Measurements from ENCODE around the gene CSK. TPM values are rescaled to one million over a fixed set of nuclear protein-coding genes. Genes with fewer than 3 reads are reported as not detected.

Gene CSK
- total RNA-seq, 2 donors from 2014 or later = 188 to 208 TPM

GRCh38 chr15:74804935-74805334 lies 23.1 kb downstream of the CSK start:
- DNase-seq (no peak), ATAC-seq (no peak)
- H3K4me1 Mint-ChIP-seq = peaks cover 38% of the 10 kb centered on the region
- H3K4me3 Mint-ChIP-seq = no peak overlapping the region
- peak overlapping the region; percentile 77 for H3K27ac Mint-ChIP-seq
- no peaks in the 10 kb centered on the region for H3K9me3 ChIP-seq (ENCODE audit: control insufficient read depth, low read length, poor library complexity, severe bottlenecking)
- peaks cover 5% of the 10 kb centered on the region for H3K36me3 Mint-ChIP-seq (ENCODE audit: low read depth)
- no peaks in the 10 kb centered on the region for H3K27me3 Mint-ChIP-seq

DNA sequence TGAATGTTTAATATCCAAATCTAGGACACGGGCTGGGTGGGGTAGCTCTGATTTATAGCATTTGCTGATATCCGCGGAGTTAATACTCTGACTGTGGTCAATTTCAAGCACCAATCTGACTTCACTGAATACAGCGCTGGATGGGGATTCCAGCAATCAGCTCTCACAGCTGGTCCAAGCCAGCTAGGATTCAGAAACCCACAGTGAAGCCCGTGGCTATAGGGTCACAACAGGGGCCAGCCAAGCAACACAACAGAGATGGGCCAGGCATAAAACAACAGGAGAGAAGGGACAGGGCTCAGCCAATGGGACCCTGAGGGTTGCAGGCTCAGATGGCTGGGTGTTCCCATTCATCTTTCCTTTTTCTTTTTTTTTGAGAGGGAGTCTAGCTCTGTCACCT lies 25.4 kb downstream of the CSK start:
- ATAC-seq (no peak), DNase-seq (no peak)
- H3K9me3 ChIP-seq (ENCODE audit: control insufficient read depth, low read length, poor library complexity, severe bottlenecking) = no peaks in the 10 kb centered on the region
- peak overlapping the region; percentile 31 for H3K4me3 Mint-ChIP-seq
- H3K27me3 Mint-ChIP-seq = no peaks in the 10 kb centered on the region
- H3K4me1 Mint-ChIP-seq = peaks cover 34% of the 10 kb centered on the region
- peaks cover 5% of the 10 kb centered on the region for H3K36me3 Mint-ChIP-seq (ENCODE audit: low read depth)
- H3K27ac Mint-ChIP-seq = peak overlapping the region; percentile 83

DNA sequence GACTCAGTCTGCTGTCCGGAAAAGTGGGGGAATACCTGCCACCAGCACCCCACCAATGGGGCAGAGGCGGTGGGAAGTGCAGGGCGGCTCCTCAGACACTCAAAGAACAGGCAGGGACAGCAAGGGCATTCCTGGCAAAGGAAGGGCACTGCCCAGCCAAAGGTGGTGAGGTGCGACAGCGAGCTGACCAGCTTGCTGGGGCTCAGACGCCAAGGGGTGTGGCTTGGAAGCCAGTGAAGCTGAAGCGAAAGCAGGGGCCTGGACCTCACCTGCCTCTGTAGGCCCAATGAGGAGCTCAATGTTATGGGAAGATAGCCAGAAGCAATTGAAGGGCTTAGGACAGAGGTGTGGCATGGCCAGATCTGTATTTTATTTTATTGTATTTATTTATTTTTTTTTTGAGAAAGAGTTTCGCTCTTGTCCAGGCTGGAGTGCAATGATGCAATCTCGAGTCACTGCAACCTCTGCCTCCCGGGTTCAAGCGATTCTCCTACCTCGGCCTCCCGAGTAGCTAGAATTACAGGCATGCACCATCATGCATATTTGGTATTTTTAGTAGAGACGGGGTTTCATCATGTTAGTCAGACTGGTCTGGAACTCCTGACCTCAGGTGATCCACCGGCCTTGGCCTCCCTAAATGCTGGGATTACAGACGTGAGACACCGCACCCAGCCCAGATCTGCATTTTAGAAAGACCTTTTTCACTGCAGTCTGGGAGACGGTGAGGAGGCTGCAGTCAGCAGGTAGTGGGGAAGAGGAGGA lies 26.4 kb downstream of the CSK start:
- no peak for DNase-seq
- peak overlapping the region; percentile 28 for H3K4me3 Mint-ChIP-seq
- peaks cover 35% of the 10 kb centered on the region for H3K4me1 Mint-ChIP-seq
- peak overlapping the region; percentile 83 for H3K27ac Mint-ChIP-seq
- no peaks in the 10 kb centered on the region for H3K9me3 ChIP-seq (ENCODE audit: control insufficient read depth, low read length, poor library complexity, severe bottlenecking)
- H3K36me3 Mint-ChIP-seq (ENCODE audit: low read depth) = peaks cover 5% of the 10 kb centered on the region
- ATAC-seq = no peak
- no peaks in the 10 kb centered on the region for H3K27me3 Mint-ChIP-seq

DNA sequence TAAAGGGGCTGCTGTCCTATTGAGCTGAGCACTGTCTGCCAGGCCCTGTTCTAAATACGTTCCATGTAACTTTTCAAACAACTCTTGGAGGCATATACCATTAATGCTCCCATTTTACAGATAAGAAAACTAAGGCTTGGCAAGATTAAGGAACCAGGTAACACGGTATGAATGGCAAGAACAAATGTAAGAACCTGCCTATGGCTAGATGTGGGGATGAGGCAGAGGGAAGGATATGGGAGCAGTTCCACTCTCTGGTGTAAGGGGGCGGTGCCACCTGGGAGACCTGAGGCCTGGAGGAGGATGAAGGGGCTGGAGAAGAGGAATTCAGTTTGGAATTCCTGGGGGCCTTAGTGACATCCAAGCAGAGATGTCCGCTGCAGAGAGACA lies 27.0 kb downstream of the CSK start:
- ATAC-seq (no peak), DNase-seq (no peak)
- peak overlapping the region; percentile 83 for H3K27ac Mint-ChIP-seq
- no peaks in the 10 kb centered on the region for H3K27me3 Mint-ChIP-seq
- no peak overlapping the region for H3K4me3 Mint-ChIP-seq
- peaks cover 38% of the 10 kb centered on the region for H3K4me1 Mint-ChIP-seq
- peaks cover 5% of the 10 kb centered on the region for H3K36me3 Mint-ChIP-seq (ENCODE audit: low read depth)
- no peaks in the 10 kb centered on the region for H3K9me3 ChIP-seq (ENCODE audit: control insufficient read depth, low read length, poor library complexity, severe bottlenecking)

DNA sequence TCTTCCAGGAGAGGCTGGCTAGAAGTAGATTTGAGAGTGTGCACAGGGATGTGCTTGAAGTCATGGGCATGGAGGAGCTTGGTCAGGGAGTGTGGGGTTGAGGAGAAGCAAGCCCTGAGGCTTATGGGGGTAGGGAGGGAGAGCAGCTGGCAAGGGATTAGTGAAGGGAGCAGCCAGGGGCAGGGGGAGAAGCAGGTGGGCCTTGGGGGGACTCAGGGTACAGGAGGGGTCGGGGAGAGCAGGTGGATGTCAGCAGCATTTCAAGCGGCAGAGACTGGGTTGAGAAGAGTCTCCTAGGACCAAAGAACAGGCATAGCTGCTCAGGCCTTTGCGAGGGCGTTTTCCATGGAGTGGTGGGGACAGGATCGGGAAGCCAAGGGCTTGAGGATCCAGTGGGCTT lies 27.4 kb downstream of the CSK start:
- H3K4me1 Mint-ChIP-seq = peaks cover 34% of the 10 kb centered on the region
- DNase-seq = no peak
- ATAC-seq = no peak
- no peaks in the 10 kb centered on the region for H3K27me3 Mint-ChIP-seq
- peak overlapping the region; percentile 56 for H3K4me3 Mint-ChIP-seq
- peaks cover under 1% of the 10 kb centered on the region for H3K36me3 Mint-ChIP-seq (ENCODE audit: low read depth)
- peak overlapping the region; percentile 83 for H3K27ac Mint-ChIP-seq
- H3K9me3 ChIP-seq (ENCODE audit: control insufficient read depth, low read length, poor library complexity, severe bottlenecking) = no peaks in the 10 kb centered on the region

DNA sequence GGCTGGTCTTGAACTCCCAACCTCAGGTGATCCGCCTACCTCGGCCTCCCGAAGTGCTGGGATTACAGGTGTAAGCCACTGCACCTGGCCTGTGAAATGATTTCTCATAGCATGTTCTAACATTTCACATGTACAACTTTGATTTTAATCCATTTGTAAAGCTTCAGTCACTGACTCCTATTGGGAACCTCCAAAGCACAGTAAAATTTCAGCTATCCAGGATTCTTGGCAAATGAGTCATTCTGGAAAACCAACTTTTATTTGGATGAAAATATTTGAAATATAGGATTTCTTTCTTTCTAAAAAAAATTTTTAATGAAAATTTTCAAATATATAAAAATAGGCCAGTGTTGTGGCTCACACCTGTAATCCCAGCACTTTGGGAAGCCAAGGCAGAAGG lies 28.1 kb downstream of the CSK start:
- DNase-seq (no peak), ATAC-seq (no peak)
- Mint-ChIP-seq H3K4me3 (no peak overlapping the region), H3K27me3 (no peaks in the 10 kb centered on the region), H3K36me3 (ENCODE audit: low read depth) (no peaks in the 10 kb centered on the region), H3K4me1 (peaks cover 30% of the 10 kb centered on the region), H3K27ac (no peak overlapping the region)
- H3K9me3 ChIP-seq (ENCODE audit: control insufficient read depth, low read length, poor library complexity, severe bottlenecking) = no peaks in the 10 kb centered on the region

DNA sequence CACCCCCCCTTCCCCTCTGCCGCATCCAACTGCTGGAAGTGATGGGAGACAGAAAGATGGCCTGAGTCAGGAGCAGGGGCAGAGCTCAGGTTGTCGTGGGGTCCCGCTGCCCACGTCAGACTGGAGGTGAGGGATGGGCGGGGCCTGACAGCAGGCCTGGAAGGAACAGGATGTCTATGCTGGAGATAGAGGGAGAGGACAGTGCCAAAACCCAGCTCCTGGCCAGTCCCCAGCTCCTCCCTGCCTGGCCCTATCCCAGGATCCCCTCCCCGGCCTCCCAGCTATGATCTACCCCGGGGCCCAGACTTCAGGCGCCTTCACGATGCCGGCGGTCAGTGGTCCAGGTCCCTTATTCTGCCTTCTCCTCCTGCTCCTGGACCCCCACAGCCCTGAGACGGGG lies 30.7 kb downstream of the CSK start, which contains the start of gene LMAN1L:
LMAN1L (plus strand) TSS at position 303 of the 400 bp plus-strand sequence; CDS start at position 323, 20 bp downstream.
- DNase-seq (no peak), ATAC-seq (no peak)
- H3K36me3 Mint-ChIP-seq (ENCODE audit: low read depth) = no peaks in the 10 kb centered on the region
- H3K4me1 Mint-ChIP-seq = peaks cover 21% of the 10 kb centered on the region
- H3K9me3 ChIP-seq (ENCODE audit: control insufficient read depth, low read length, poor library complexity, severe bottlenecking) = no peaks in the 10 kb centered on the region
- H3K27ac Mint-ChIP-seq = peak within 1 kb of the TSS; percentile 47
- H3K27me3 Mint-ChIP-seq = no peaks in the 10 kb centered on the region
- H3K4me3 Mint-ChIP-seq = no peak within 1 kb of the TSS

DNA sequence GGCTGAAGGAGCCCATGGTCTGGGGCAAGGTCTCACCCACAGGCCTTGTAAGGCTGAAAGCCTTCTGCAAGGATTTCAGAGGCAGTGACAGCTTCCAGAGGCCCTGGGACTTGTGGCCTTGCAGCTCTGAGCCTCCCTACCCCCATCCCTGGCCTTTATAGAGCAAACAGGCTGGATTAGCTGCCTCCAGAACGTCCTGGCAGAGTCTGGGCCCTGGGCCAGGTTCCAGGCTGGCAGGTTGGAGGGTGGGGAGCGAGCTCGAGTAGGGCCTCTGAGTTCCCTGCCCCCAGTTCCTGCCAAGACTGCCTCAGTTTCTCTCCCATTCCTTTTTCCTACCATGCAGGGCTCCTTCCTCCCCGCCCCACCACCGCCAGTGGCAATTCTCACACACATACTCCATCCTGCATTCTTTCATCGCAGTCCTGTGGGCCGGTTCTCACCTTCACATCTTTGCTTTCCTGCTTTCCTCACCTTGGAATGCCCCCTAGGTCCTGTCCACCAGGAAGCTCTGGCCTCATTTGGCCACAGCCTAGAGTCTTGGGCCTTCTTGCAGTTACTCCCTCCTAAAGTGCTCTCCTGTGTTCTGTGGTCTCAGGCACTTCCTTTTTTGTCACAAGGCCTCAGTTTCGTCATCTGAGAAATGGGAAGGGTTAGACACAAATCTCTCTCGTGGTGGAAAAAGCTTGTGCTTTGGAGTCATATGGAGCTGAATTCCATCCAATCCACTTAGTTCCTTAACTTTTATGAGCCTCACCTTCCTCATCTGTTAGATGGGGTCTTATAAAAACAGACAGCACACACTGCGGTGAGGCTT lies 33.4 kb downstream of the CSK start:
- no peaks in the 10 kb centered on the region for H3K36me3 Mint-ChIP-seq (ENCODE audit: low read depth)
- DNase-seq (no peak), ATAC-seq (no peak)
- no peaks in the 10 kb centered on the region for H3K27me3 Mint-ChIP-seq
- no peaks in the 10 kb centered on the region for H3K9me3 ChIP-seq (ENCODE audit: control insufficient read depth, low read length, poor library complexity, severe bottlenecking)
- peaks cover 8% of the 10 kb centered on the region for H3K4me1 Mint-ChIP-seq
- H3K27ac Mint-ChIP-seq = no peak overlapping the region
- H3K4me3 Mint-ChIP-seq = no peak overlapping the region

GRCh38 chr15:74815961-74816360 lies 34.1 kb downstream of the CSK start:
- H3K9me3 ChIP-seq (ENCODE audit: control insufficient read depth, low read length, poor library complexity, severe bottlenecking) = no peaks in the 10 kb centered on the region
- DNase-seq = no peak
- Mint-ChIP-seq H3K27me3 (no peaks in the 10 kb centered on the region), H3K27ac (no peak overlapping the region), H3K4me1 (peaks cover 8% of the 10 kb centered on the region), H3K36me3 (ENCODE audit: low read depth) (no peaks in the 10 kb centered on the region), H3K4me3 (no peak overlapping the region)
- ATAC-seq = no peak

- H3K9me3 ChIP-seq (ENCODE audit: control insufficient read depth, low read length, poor library complexity, severe bottlenecking) = no peaks in the 10 kb centered on the region
- DNase-seq = no peak
- no peaks in the 10 kb centered on the region for H3K27me3 Mint-ChIP-seq
- ATAC-seq = no peak
- H3K4me1 Mint-ChIP-seq = peaks cover 8% of the 10 kb centered on the region
- H3K36me3 Mint-ChIP-seq (ENCODE audit: low read depth) = no peaks in the 10 kb centered on the region
- no peak overlapping the region for H3K4me3 Mint-ChIP-seq
- no peak overlapping the region for H3K27ac Mint-ChIP-seq
These were observed 34.9 kb downstream of the CSK start for GRCh38 chr15:74816624-74817369.

DNA sequence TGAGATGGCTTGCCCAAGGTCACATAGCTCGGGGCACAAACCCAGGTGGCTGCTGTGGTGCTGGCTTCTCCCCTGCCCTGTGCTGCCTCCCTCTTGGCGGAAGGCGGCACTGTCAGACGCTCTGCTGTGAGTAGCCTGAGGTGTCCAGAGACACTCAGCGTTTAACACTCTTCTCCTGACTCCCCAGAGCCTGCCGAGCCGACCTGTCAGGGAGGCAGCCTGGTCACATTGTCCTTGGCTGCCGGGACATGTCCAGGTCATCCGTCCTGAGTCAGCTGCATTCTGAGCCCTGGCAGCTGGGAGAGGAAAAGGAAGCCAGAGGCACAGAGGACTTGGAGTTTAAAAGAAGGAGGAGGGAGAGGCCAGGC lies 35.5 kb downstream of the CSK start:
- DNase-seq = no peak
- H3K9me3 ChIP-seq (ENCODE audit: control insufficient read depth, low read length, poor library complexity, severe bottlenecking) = no peaks in the 10 kb centered on the region

DNA sequence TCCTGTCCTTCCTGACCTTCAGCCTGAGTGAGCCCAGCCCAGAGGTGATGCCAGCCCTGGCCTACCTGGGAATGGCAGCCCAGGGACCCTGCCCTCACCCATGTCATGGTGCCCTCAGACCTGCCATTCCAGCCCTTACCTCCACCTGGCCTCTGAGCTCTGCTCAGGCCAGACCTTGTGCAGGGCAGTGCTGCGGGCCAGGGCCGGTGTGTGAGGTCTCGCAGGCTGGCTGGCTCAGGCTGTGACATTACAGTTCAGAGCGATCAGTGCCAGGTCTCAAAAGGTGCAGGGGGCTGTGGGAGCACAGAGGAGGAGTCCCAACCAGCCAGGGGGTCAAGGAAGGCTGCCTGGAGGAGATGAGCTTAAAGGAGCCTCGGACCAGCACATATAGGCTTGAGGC lies 38.2 kb downstream of the CSK start:
- Mint-ChIP-seq H3K36me3 (ENCODE audit: low read depth) (peaks cover 4% of the 10 kb centered on the region), H3K4me3 (no peak overlapping the region), H3K27me3 (peaks cover 8% of the 10 kb centered on the region), H3K4me1 (peaks cover 8% of the 10 kb centered on the region), H3K27ac (no peak overlapping the region)
- DNase-seq = no peak
- no peak for ATAC-seq
- no peaks in the 10 kb centered on the region for H3K9me3 ChIP-seq (ENCODE audit: control insufficient read depth, low read length, poor library complexity, severe bottlenecking)

More for the DNA sequence above, 35.5 kb downstream of the CSK start:
- H3K4me1 Mint-ChIP-seq = peaks cover 8% of the 10 kb centered on the region
- H3K27me3 Mint-ChIP-seq = no peaks in the 10 kb centered on the region
- no peak for ATAC-seq
- no peaks in the 10 kb centered on the region for H3K36me3 Mint-ChIP-seq (ENCODE audit: low read depth)
- no peak overlapping the region for H3K4me3 Mint-ChIP-seq
- H3K27ac Mint-ChIP-seq = peak overlapping the region; percentile 45

- peaks cover 4% of the 10 kb centered on the region for H3K36me3 Mint-ChIP-seq (ENCODE audit: low read depth)
- no peak overlapping the region for H3K27ac Mint-ChIP-seq
- no peaks in the 10 kb centered on the region for H3K9me3 ChIP-seq (ENCODE audit: control insufficient read depth, low read length, poor library complexity, severe bottlenecking)
- H3K4me1 Mint-ChIP-seq = peaks cover 8% of the 10 kb centered on the region
- ATAC-seq (peak; percentile 38), DNase-seq (no peak)
- no peak overlapping the region for H3K4me3 Mint-ChIP-seq
- peaks cover 9% of the 10 kb centered on the region for H3K27me3 Mint-ChIP-seq
These were observed 39.4 kb downstream of the CSK start for GRCh38 chr15:74821091-74821789.
